Vagina (tissue), 2 donors: ENCODE measurements around the gene OPN4.

Source experiments
- CTCF ChIP-seq, 3 experiments: fragments of 450-650 bp in 2 of 3; fragments of 200-600 bp in 1 of 3; sonication (generic) in 1 of 3; IDR thresholded peaks; one replicate each; pipeline ENCODE4 v1.5.1; 2017 to 2019; ENCODE audit warnings: antibody characterized with exemption in 3 of 3, mild to moderate bottlenecking in 2 of 3, moderate library complexity in 2 of 3
- POLR2A ChIP-seq, 2 donors: fragments of 450-650 bp; IDR thresholded peaks; one replicate each; pipeline ENCODE4 v1.6.1; 2017; ENCODE audit warnings: antibody characterized with exemption in 2 of 2, mild to moderate bottlenecking in 2 of 2, moderate library complexity in 2 of 2

GRCh38 chr10:86628311-86628710 lies 26.0 kb upstream of the OPN4 start:
- TF ChIP-seq POLR2A (IDR thresholded peaks at IDR 0.05) (no peak), CTCF (IDR thresholded peaks at IDR 0.05) (no peak)
